LNCaP clone FGC (cell line): ENCODE results near the gene ACOT11.

Experiments used
- DNase-seq: peaks from one replicate; pipeline ENCODE4 v3.0.0-alpha.2; 2011; ENCODE audit warnings: low read depth
- H3K4me3 ChIP-seq: 2 replicates; pipeline ENCODE4 v1.5.1; 2011; ENCODE audit warnings: mild to moderate bottlenecking, low read depth, low read length, control low read depth
- TF ChIP-seq, protein P1 (sequence below): IDR thresholded peaks from 2 replicates; pipeline ENCODE4 v1.5.1; 2012; ENCODE audit warnings: mild to moderate bottlenecking; ENCODE audit not compliant: control insufficient read depth, insufficient read depth; ENCODE audit errors: extremely low read depth

ACOT11 gene

DNA sequence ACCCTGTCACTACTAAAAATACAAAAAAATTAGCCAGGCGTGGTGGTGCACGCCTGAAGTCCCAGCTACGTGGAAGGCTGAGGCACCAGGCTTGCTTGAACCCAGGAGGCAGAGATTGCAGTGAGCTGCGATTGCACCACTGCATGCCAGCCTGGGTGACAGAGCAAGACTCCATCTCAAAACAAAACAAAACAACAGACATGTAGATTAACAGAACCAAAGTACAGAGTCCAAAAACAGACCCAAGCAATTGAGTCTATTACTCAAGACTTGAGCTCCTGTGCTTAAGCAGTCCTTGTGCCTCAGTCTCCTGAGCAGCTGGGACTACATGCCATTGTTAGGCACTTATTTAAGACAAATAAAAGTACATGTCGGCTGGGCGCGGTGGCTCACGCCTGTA is 9.5 kb upstream of the ACOT11 start:
- DNase-seq, result no peak
- TF ChIP-seq, protein P1, sequence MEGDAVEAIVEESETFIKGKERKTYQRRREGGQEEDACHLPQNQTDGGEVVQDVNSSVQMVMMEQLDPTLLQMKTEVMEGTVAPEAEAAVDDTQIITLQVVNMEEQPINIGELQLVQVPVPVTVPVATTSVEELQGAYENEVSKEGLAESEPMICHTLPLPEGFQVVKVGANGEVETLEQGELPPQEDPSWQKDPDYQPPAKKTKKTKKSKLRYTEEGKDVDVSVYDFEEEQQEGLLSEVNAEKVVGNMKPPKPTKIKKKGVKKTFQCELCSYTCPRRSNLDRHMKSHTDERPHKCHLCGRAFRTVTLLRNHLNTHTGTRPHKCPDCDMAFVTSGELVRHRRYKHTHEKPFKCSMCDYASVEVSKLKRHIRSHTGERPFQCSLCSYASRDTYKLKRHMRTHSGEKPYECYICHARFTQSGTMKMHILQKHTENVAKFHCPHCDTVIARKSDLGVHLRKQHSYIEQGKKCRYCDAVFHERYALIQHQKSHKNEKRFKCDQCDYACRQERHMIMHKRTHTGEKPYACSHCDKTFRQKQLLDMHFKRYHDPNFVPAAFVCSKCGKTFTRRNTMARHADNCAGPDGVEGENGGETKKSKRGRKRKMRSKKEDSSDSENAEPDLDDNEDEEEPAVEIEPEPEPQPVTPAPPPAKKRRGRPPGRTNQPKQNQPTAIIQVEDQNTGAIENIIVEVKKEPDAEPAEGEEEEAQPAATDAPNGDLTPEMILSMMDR, result no peak
- H3K4me3 ChIP-seq, result no peak overlapping the region

DNA sequence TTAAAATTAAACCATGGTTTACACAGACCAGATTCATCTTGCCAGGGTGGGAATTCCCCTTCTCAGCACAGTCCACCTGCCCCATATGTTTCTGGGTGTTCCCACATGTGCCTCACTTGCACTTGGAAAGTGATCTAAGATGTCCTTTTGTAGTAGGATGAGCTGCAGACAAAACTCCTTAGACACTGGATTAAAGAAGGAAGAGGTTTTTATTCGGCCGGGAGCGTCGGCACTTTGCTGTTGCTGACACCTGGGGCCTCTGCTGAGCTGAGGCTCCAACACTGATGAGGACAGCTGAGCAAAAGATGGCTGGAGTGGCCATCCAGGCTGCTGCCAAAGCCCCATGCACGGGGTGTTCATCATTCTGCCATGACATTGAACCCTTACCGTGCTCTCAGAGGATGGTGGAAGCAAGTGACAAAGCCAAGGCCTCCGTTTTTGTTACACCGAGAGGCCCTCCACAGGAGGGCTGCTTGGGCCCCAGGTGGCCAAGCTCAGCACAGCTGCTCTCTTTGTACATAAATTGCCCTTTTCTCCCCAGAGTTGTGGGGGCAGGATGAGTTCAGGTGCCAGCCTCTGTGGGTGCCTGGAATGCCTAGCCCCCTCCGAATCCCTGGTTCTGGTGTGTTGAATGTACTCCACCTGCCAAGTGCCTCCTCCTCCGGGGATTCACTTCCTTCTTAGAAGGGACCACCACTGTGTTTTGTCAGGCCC is 7.3 kb upstream of the ACOT11 start:
- DNase-seq, result no peak
- no peak overlapping the region for H3K4me3 ChIP-seq
- TF ChIP-seq, protein P1, result no peak

DNA sequence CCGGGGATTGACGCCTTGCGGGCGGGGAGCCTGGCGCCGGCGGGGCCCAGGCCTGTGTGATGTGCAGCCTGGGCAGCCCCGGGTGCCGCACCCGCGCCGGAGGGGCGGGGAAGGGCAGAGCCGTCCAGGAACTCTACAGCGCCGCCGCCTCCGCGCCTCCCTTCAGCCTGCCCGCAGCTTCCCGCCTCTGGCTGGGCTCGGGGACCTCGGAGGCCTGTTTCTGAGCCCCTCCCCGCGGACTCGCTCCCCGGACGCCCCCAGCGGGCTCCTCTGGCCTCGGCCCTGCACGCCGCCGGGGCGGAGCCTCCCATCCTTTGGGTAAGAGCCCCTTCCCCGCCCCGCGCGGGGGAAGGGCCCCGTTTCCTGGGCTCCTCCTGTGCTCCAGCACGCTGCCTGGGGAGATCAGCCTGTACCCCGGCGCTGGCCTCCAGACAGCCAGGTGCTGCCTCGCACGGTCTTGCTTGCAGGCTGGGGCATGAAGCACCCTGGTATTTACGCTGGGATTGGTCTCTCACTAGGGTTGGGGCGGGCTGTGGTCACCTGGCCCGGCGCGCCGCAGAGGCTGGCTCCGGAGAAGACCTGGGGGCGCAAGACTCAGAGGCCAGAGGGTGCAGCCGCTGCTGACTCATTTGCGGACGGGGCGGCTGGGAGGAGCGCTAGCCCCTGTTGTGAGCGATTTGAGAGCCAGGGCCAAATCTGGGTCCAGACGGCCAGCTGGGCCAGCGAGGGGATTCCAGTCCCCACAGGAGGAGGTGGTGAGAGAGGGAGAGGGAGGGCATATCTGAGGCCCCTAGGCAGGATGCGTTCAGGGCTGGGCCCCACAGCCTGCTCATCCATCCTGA is 5.7 kb upstream of the ACOT11 start:
- H3K4me3 ChIP-seq, result peak overlapping the region; percentile 36
- no peak for DNase-seq

DNA sequence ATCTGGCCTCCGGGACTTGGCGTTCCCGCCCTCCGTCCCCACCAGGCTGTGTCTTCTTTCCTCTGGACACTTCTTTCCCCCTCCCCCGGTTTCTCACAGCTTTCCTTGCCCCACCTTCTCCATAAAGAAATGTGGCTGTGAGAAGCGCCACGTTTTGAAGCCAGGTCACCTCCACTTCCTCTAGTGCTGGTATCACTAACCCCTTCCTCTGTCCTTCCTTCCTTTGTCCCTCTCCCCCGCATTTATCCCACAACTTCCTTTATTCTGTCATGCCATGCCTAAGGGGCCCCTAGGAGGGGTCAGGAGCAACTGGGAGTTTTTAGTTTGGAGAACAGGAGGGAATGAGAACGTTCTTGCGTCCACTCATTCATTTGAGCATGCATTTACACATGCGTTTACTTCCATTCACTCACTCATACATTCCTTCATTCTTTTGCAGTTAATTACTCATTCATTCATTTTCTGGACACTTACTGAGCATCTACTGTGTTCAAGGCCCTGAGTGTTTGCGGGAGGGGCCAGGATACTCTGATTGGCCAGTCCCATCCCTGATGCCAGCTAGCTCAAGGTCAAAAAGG is 5.0 kb upstream of the ACOT11 start:
- DNase-seq, result no peak
- H3K4me3 ChIP-seq, result no peak overlapping the region
- TF ChIP-seq, protein P1, result no peak

More for the DNA sequence above, 5.7 kb upstream of the ACOT11 start:
- TF ChIP-seq, protein P1, result peak; percentile 27; the same call in 1 of the 2 replicates

DNA sequence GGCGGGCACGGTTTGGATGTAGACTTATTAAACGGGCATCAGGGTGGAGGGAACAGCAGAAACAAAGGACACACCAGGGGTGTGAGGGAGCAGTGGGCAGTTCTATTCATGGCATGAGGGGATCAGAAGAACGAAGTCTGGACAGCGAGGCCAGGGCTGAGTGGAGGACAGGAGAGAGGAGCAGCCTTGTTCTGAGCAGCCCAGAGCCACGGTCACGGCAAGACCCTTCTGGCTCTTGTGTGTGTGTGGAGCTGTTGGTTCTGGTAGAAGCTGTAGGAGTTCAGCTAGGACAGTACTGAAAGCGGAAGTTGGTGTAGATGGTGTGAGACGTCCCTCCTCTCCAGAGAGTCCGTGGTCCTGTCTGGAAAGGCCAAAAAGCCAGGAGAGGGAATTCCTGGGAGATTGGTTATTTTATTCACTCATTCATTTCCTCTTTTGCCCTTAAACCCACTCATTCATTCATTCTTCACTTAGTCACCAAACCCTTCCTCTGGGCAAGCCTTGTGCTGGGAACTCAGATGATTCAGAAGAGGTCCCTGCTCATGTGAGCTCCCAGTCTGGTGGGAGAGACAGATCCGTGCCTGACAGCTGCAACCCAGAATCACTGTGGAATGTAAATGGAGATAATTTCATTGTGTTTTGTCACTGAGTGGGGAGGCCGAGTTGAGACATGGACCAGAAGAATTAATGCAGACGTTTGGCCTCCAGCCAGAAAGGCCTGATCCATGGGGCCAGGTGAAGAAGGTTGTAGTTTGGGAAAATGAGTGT is 4.1 kb upstream of the ACOT11 start:
- TF ChIP-seq, protein P1, result no peak
- DNase-seq, result no peak
- no peak overlapping the region for H3K4me3 ChIP-seq

DNA sequence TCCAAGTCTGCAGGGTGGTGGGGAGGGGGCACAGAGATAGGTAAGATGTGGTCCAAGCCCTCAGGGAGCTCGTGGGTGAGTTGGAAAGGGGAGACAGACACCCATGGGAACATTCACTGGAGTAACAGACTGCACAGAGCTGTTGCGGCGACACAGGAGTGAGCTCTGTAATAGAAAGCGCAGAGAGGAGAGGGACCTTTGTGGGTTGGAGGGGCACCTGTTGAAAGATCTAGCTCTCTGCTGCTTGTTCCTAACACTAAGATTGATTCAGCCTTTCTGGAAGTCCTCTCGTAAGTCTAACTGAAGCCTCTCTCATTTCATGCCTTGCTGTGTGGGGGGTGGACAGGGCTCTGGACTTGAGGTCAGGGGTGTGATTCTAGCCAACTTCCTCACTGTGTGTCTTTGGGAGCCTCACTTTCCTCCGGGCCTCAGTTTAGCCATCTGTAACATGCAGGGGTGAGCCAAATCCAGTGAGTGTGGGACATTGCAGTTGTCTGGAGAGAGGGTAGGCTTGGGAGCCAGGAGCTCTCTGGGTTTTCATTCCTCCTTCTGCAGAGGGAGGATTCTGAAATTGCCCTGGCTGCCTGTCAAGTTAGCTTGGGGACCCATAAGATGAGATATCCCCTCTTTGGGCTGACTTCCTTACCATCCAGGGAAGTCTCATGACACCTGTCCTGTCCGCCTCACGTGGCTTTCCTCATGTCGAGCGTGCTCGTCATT is 2.0 kb upstream of the ACOT11 start:
- no peak for DNase-seq
- TF ChIP-seq, protein P1, result no peak
- no peak overlapping the region for H3K4me3 ChIP-seq
